Mesendoderm (in vitro differentiated cells): Measurements from ENCODE around the gene THSD4.

Experiments used
- DNase-seq: peaks from one replicate; pipeline ENCODE4 v3.0.0; 2013
- H2AK5ac ChIP-seq: 2 replicates; pipeline ENCODE4 v1.6.1; 2013; ENCODE audit warnings: low read length, inconsistent platforms
- H2BK120ac ChIP-seq: 2 replicates; pipeline ENCODE4 v1.6.1; 2013; ENCODE audit warnings: low read depth, mild to moderate bottlenecking, low read length, moderate library complexity, mixed read lengths
- H2BK15ac ChIP-seq: replicated peaks from 2 replicates; pipeline ENCODE4 v1.6.1; 2013; ENCODE audit warnings: low read depth, mild to moderate bottlenecking, moderate library complexity
- H2BK5ac ChIP-seq: 2 replicates; pipeline ENCODE4 v1.6.1; 2013; ENCODE audit warnings: low read length, inconsistent platforms
- H3K18ac ChIP-seq: 2 replicates; pipeline ENCODE4 v1.6.1; 2013; ENCODE audit warnings: mild to moderate bottlenecking, low read length, mixed read lengths
- H3K23ac ChIP-seq: one replicate; pipeline ENCODE4 v1.6.1; 2013; ENCODE audit warnings: low read length
- H3K27ac ChIP-seq: 2 replicates; pipeline ENCODE4 v1.5.1; 2013; ENCODE audit warnings: low read depth, mild to moderate bottlenecking, inconsistent platforms, low read length, moderate library complexity
- H3K27me3 ChIP-seq: 2 replicates; pipeline ENCODE4 v1.6.1; 2013; ENCODE audit warnings: low read length, control low read depth, mild to moderate bottlenecking, inconsistent platforms; ENCODE audit not compliant: insufficient read depth, poor library complexity
- H3K36me3 ChIP-seq: 2 replicates; pipeline ENCODE4 v1.6.1; 2013; ENCODE audit warnings: low read length, inconsistent platforms; ENCODE audit not compliant: control insufficient read depth, insufficient read depth
- H3K4ac ChIP-seq: one replicate; pipeline ENCODE4 v1.6.1; 2013; ENCODE audit warnings: low read depth, mild to moderate bottlenecking, low read length, moderate library complexity
- H3K4me1 ChIP-seq: 2 replicates; pipeline ENCODE4 v1.6.1; 2013; ENCODE audit warnings: low read depth, low read length, inconsistent platforms; ENCODE audit not compliant: control insufficient read depth
- H3K4me2 ChIP-seq: 2 replicates; pipeline ENCODE4 v1.6.1; 2013; ENCODE audit warnings: low read length
- H3K4me3 ChIP-seq: 2 replicates; pipeline ENCODE4 v1.5.1; 2013; ENCODE audit warnings: mild to moderate bottlenecking, low read length
- H3K56ac ChIP-seq: one replicate; pipeline ENCODE4 v1.6.1; 2013; ENCODE audit warnings: low read length
- H3K79me1 ChIP-seq: 2 replicates; pipeline ENCODE4 v1.6.1; 2013; ENCODE audit warnings: low read length, inconsistent platforms
- H3K79me2 ChIP-seq: 2 replicates; pipeline ENCODE4 v1.6.1; 2013; ENCODE audit warnings: mild to moderate bottlenecking, low read length; ENCODE audit not compliant: control insufficient read depth, insufficient read depth
- H3K9ac ChIP-seq: 2 replicates; pipeline ENCODE4 v1.6.1; 2013; ENCODE audit warnings: low read length, inconsistent platforms
- H4K5ac ChIP-seq: one replicate; pipeline ENCODE4 v1.6.1; 2013; ENCODE audit warnings: low read length
- H4K8ac ChIP-seq: one replicate; pipeline ENCODE4 v1.6.1; 2013; ENCODE audit warnings: low read depth, mild to moderate bottlenecking, control low read depth, low read length, moderate library complexity
- WGBS: extraction: QIAGEN DNeasy Blood & Tissue Kit; methylation state at CpG from one replicate; pipeline ENCODE4 v1.1.7; 2013; ENCODE audit warnings: low lambda C conversion rate, missing lambda C conversion rate; ENCODE audit not compliant: insufficient coverage; ENCODE audit errors: extremely low coverage; 5-methylcytosine and 5-hydroxymethylcytosine counted together

Gene THSD4

GRCh38 chr15:71542836-71543235 lies 427.6 kb downstream of the THSD4 start:
- H3K79me2 ChIP-seq, result no peaks in the 10 kb centered on the region
- no peaks in the 10 kb centered on the region for H3K27me3 ChIP-seq
- H3K4me3 ChIP-seq, result no peak overlapping the region
- H4K8ac ChIP-seq, result no peak overlapping the region
- no peak for DNase-seq
- no peak overlapping the region for H3K4ac ChIP-seq
- no peak overlapping the region for H3K27ac ChIP-seq
- H3K4me2 ChIP-seq, result no peak overlapping the region
- no peak overlapping the region for H2AK5ac ChIP-seq
- H3K18ac ChIP-seq, result no peak overlapping the region
- no peaks in the 10 kb centered on the region for H3K4me1 ChIP-seq
- H3K23ac ChIP-seq, result no peak overlapping the region
- no peaks in the 10 kb centered on the region for H3K79me1 ChIP-seq
- no peak overlapping the region for H2BK5ac ChIP-seq
- H4K5ac ChIP-seq, result no peak overlapping the region
- no peak overlapping the region for H3K56ac ChIP-seq
- no peak overlapping the region for H2BK15ac ChIP-seq
- no peak overlapping the region for H3K9ac ChIP-seq
- H2BK120ac ChIP-seq, result no peak overlapping the region
- no peaks in the 10 kb centered on the region for H3K36me3 ChIP-seq

- Histone ChIP-seq H4K5ac (no peak overlapping the region), H3K23ac (no peak overlapping the region), H3K27ac (no peak overlapping the region), H3K18ac (no peak overlapping the region), H3K4me3 (no peak overlapping the region), H3K79me1 (no peaks in the 10 kb centered on the region), H2BK120ac (no peak overlapping the region), H4K8ac (no peak overlapping the region), H3K36me3 (no peaks in the 10 kb centered on the region), H3K9ac (no peak overlapping the region), H3K4me1 (no peaks in the 10 kb centered on the region), H2BK15ac (no peak overlapping the region), H3K56ac (no peak overlapping the region), H2AK5ac (no peak overlapping the region), H3K4me2 (no peak overlapping the region), H3K79me2 (no peaks in the 10 kb centered on the region), H3K4ac (no peak overlapping the region), H3K27me3 (no peaks in the 10 kb centered on the region), H2BK5ac (no peak overlapping the region)
- no CpG with 5 or more reads among the region's 3 CpGs for WGBS
- DNase-seq, result no peak
Observed at GRCh38 chr15:71543413-71543812, 428.1 kb downstream of the THSD4 start.

- H3K27me3 ChIP-seq, result no peaks in the 10 kb centered on the region
- H3K4me2 ChIP-seq, result no peak overlapping the region
- H3K18ac ChIP-seq, result no peak overlapping the region
- H2AK5ac ChIP-seq, result no peak overlapping the region
- H3K27ac ChIP-seq, result no peak overlapping the region
- no peak overlapping the region for H3K23ac ChIP-seq
- H3K4ac ChIP-seq, result no peak overlapping the region
- no CpG with 5 or more reads among the region's 5 CpGs for WGBS
- H3K36me3 ChIP-seq, result no peaks in the 10 kb centered on the region
- no peak overlapping the region for H2BK15ac ChIP-seq
- H3K4me1 ChIP-seq, result no peaks in the 10 kb centered on the region
- H2BK5ac ChIP-seq, result no peak overlapping the region
- H3K79me1 ChIP-seq, result no peaks in the 10 kb centered on the region
- H3K79me2 ChIP-seq, result no peaks in the 10 kb centered on the region
- H4K5ac ChIP-seq, result no peak overlapping the region
- no peak overlapping the region for H3K9ac ChIP-seq
- no peak for DNase-seq
- H3K4me3 ChIP-seq, result no peak overlapping the region
- no peak overlapping the region for H4K8ac ChIP-seq
- no peak overlapping the region for H3K56ac ChIP-seq
- no peak overlapping the region for H2BK120ac ChIP-seq
Observed at GRCh38 chr15:71545223-71545760, 430.0 kb downstream of the THSD4 start.

- Histone ChIP-seq H3K27ac (no peak overlapping the region), H3K56ac (no peak overlapping the region), H3K36me3 (no peaks in the 10 kb centered on the region), H3K9ac (no peak overlapping the region), H3K4me1 (no peaks in the 10 kb centered on the region), H3K23ac (no peak overlapping the region), H3K4me2 (no peak overlapping the region), H3K79me2 (no peaks in the 10 kb centered on the region), H3K18ac (no peak overlapping the region), H3K4me3 (no peak overlapping the region), H3K79me1 (no peaks in the 10 kb centered on the region), H2BK15ac (no peak overlapping the region), H2AK5ac (no peak overlapping the region), H2BK5ac (no peak overlapping the region), H3K27me3 (no peaks in the 10 kb centered on the region), H4K8ac (no peak overlapping the region), H3K4ac (no peak overlapping the region), H4K5ac (no peak overlapping the region), H2BK120ac (no peak overlapping the region)
- no CpG with 5 or more reads among the region's 1 CpG for WGBS
- DNase-seq, result no peak
Observed at GRCh38 chr15:71545923-71546322, 430.7 kb downstream of the THSD4 start.

GRCh38 chr15:71547011-71547410 lies 431.7 kb downstream of the THSD4 start:
- H3K4ac ChIP-seq, result no peak overlapping the region
- WGBS, result no CpG with 5 or more reads among the region's 12 CpGs
- H3K4me2 ChIP-seq, result no peak overlapping the region
- H3K27ac ChIP-seq, result no peak overlapping the region
- H3K4me1 ChIP-seq, result no peaks in the 10 kb centered on the region
- H2AK5ac ChIP-seq, result no peak overlapping the region
- H2BK5ac ChIP-seq, result no peak overlapping the region
- H2BK120ac ChIP-seq, result no peak overlapping the region
- H3K79me1 ChIP-seq, result no peaks in the 10 kb centered on the region
- H3K56ac ChIP-seq, result no peak overlapping the region
- H3K4me3 ChIP-seq, result no peak overlapping the region
- no peaks in the 10 kb centered on the region for H3K36me3 ChIP-seq
- no peak overlapping the region for H4K8ac ChIP-seq
- no peaks in the 10 kb centered on the region for H3K79me2 ChIP-seq
- no peak overlapping the region for H3K18ac ChIP-seq
- no peak overlapping the region for H3K9ac ChIP-seq
- no peak overlapping the region for H3K23ac ChIP-seq
- no peak for DNase-seq
- no peak overlapping the region for H2BK15ac ChIP-seq
- no peaks in the 10 kb centered on the region for H3K27me3 ChIP-seq
- H4K5ac ChIP-seq, result no peak overlapping the region

GRCh38 chr15:71548401-71548807 lies 433.1 kb downstream of the THSD4 start:
- Histone ChIP-seq H2AK5ac (no peak overlapping the region), H4K5ac (no peak overlapping the region), H3K79me2 (no peaks in the 10 kb centered on the region), H3K4me3 (no peak overlapping the region), H3K56ac (no peak overlapping the region), H3K36me3 (no peaks in the 10 kb centered on the region), H2BK5ac (no peak overlapping the region), H3K4ac (no peak overlapping the region), H3K23ac (no peak overlapping the region), H3K9ac (no peak overlapping the region), H3K27ac (no peak overlapping the region), H4K8ac (no peak overlapping the region), H3K18ac (no peak overlapping the region), H3K4me2 (no peak overlapping the region), H3K27me3 (no peaks in the 10 kb centered on the region), H3K79me1 (no peaks in the 10 kb centered on the region), H3K4me1 (no peaks in the 10 kb centered on the region), H2BK15ac (no peak overlapping the region), H2BK120ac (no peak overlapping the region)
- WGBS, result no CpG with 5 or more reads among the region's 4 CpGs
- DNase-seq, result no peak
